Neural cell (in vitro differentiated cells): ENCODE results near the gene CPPED1. TPM values are rescaled to one million over a fixed set of nuclear protein-coding genes. Genes with fewer than 3 reads are reported as not detected.

Experiments
- H2AFZ ChIP-seq: fragments of 200-600, 300-800 bp; sonication (generic), shearing (Covaris generic); 2 replicates; pipeline ENCODE4 v1.6.0; 2014; ENCODE audit warnings: low read depth, mild to moderate bottlenecking, antibody characterized with exemption, low read length, moderate library complexity
- H3F3A ChIP-seq: fragments of 200-600 bp; shearing (Covaris generic); 2 replicates; pipeline ENCODE4 v1.6.1; 2016; ENCODE audit warnings: mild to moderate bottlenecking, moderate library complexity, mixed read lengths, antibody characterized with exemption, low read length; ENCODE audit not compliant: insufficient read depth, poor library complexity, severe bottlenecking
- H3K27ac ChIP-seq: fragments of 200-600, 300-800 bp; sonication (generic), shearing (Covaris generic); 2 replicates; pipeline ENCODE4 v1.5.1; 2014; ENCODE audit warnings: mild to moderate bottlenecking, low read length, moderate library complexity
- H3K27me3 ChIP-seq: fragments of 300-800, 200-600 bp; sonication (generic), shearing (Covaris generic); 2 replicates; pipeline ENCODE4 v1.6.0; 2014; ENCODE audit warnings: mild to moderate bottlenecking, low read depth, low read length, moderate library complexity; ENCODE audit not compliant: insufficient read depth
- H3K36me3 ChIP-seq: fragments of 300-800, 200-600 bp; sonication (generic), shearing (Covaris generic); 2 replicates; pipeline ENCODE4 v1.5.1; 2014; ENCODE audit warnings: mild to moderate bottlenecking, antibody characterized with exemption, low read length, moderate library complexity; ENCODE audit not compliant: insufficient read depth
- H3K4me2 ChIP-seq: fragments of 300-800, 200-600 bp; sonication (generic), shearing (Covaris generic); 2 replicates; pipeline ENCODE4 v1.6.0; 2014; ENCODE audit warnings: mild to moderate bottlenecking, low read length
- H3K4me3 ChIP-seq: fragments of 300-800, 200-600 bp; sonication (generic), shearing (Covaris generic); 2 replicates; pipeline ENCODE4 v1.5.1; 2014; ENCODE audit warnings: mild to moderate bottlenecking, low read length, moderate library complexity
- H3K79me2 ChIP-seq: fragments of 200-600 bp; shearing (Covaris generic); replicated peaks from 2 replicates; pipeline ENCODE4 v1.6.0; 2014; ENCODE audit warnings: mild to moderate bottlenecking, low read length, moderate library complexity; ENCODE audit not compliant: insufficient read depth
- H3K9ac ChIP-seq: fragments of 300-800, 200-600 bp; sonication (generic), shearing (Covaris generic); 2 replicates; pipeline ENCODE4 v1.6.1; 2016; ENCODE audit warnings: mild to moderate bottlenecking, low read length, mixed read lengths
- H3K9me2 ChIP-seq: fragments of 200-600 bp; shearing (Covaris generic); 2 replicates; pipeline ENCODE4 v1.6.1; 2016; ENCODE audit warnings: mild to moderate bottlenecking, low read length, mixed read lengths; ENCODE audit not compliant: insufficient read depth
- H3K9me3 ChIP-seq: fragments of 200-600, 300-800 bp; sonication (generic), shearing (Covaris generic); 2 replicates; pipeline ENCODE4 v1.6.1; 2016; ENCODE audit warnings: mild to moderate bottlenecking, mixed run types, low read length, moderate library complexity, mixed read lengths
- H4K20me1 ChIP-seq: fragments of 200-600 bp; shearing (Covaris generic); 2 replicates; pipeline ENCODE4 v1.6.1; 2016; ENCODE audit warnings: mild to moderate bottlenecking, mixed run types; ENCODE audit not compliant: insufficient read depth
- CTCF ChIP-seq: fragments of 450-650 bp; IDR thresholded peaks from 2 replicates; pipeline ENCODE4 v1.5.1; 2014; ENCODE audit warnings: antibody characterized with exemption, mild to moderate bottlenecking, moderate library complexity; ENCODE audit not compliant: poor library complexity, severe bottlenecking
- EP300 ChIP-seq: fragments of 450-650 bp; conservative IDR thresholded peaks from 2 replicates; pipeline ENCODE4 v1.6.1; 2014; ENCODE audit warnings: antibody characterized with exemption, mild to moderate bottlenecking, moderate library complexity; ENCODE audit not compliant: poor library complexity, severe bottlenecking
- EZH2 ChIP-seq: fragments of 200-600, 300-800 bp; shearing (Covaris generic), sonication (generic); IDR thresholded peaks from 2 replicates; pipeline ENCODE4 v1.6.1; 2014; ENCODE audit warnings: antibody characterized with exemption, low read length, borderline replicate concordance, mild to moderate bottlenecking; ENCODE audit not compliant: insufficient read depth, poor library complexity, severe bottlenecking
- MXI1 ChIP-seq: fragments of 450-650 bp; conservative IDR thresholded peaks from 2 replicates; pipeline ENCODE4 v1.6.1; 2014; ENCODE audit warnings: antibody characterized with exemption, mild to moderate bottlenecking; ENCODE audit not compliant: poor library complexity, severe bottlenecking
- POLR2AphosphoS5 ChIP-seq: IDR thresholded peaks from 2 replicates; pipeline ENCODE4 v1.6.1; 2012
- RAD21 ChIP-seq: fragments of 450-650 bp; conservative IDR thresholded peaks from 2 replicates; pipeline ENCODE4 v1.6.1; 2014; ENCODE audit warnings: antibody characterized with exemption, mild to moderate bottlenecking, moderate library complexity
- REST ChIP-seq: IDR thresholded peaks from 2 replicates; pipeline ENCODE4 v1.6.1; 2012; ENCODE audit warnings: borderline replicate concordance
- SMC3 ChIP-seq: fragments of 450-650 bp; conservative IDR thresholded peaks from 2 replicates; pipeline ENCODE4 v1.6.1; 2014; ENCODE audit warnings: antibody characterized with exemption, mild to moderate bottlenecking, moderate library complexity; ENCODE audit not compliant: poor library complexity
- TAF1 ChIP-seq: IDR thresholded peaks from 2 replicates; pipeline ENCODE4 v1.6.1; 2012; ENCODE audit warnings: low read depth
- polyA plus RNA-seq: library from polyadenylated mRNA; depleted of rRNA; stranded (reverse); fragments of >200 nt; gene quantifications from 2 replicates; pipeline ENCODE4 v1.2.3, GENCODE V29; 2014

Gene CPPED1
- polyA plus RNA-seq, 1 donor from 2014 or later, result 2.5 TPM

DNA sequence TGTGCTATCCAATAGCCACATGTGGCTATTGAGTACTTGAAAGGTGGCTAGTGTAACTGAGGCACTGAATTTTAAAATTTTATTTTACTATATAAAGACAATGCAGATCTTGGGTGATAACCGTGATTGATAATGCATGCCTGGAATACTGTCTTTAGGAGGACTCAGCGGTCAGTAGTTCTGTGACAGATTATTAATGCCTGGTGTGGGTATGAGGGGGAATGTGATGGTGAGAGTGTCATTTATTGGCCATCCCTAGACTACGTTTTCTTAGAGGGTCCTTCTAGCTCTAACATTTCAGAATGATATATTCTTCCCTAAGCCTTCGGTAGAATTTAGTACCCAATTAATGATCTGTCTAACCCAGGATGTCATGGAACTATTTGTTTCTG, 157.6 kb downstream of the CPPED1 start:
- H3K79me2 ChIP-seq, result no peaks in the 10 kb centered on the region
- H3K27me3 ChIP-seq, result no peaks in the 10 kb centered on the region
- H3F3A ChIP-seq, result no peaks in the 10 kb centered on the region
- H3K4me2 ChIP-seq, result no peak overlapping the region
- H3K9ac ChIP-seq, result no peak overlapping the region
- TF ChIP-seq CTCF, result no peak
- TF ChIP-seq EZH2, result no peak
- no peak for TF ChIP-seq EP300
- TF ChIP-seq TAF1, result no peak
- TF ChIP-seq MXI1, result no peak
- no peak overlapping the region for H3K27ac ChIP-seq
- no peaks in the 10 kb centered on the region for H3K9me3 ChIP-seq
- no peaks in the 10 kb centered on the region for H3K9me2 ChIP-seq
- H4K20me1 ChIP-seq, result no peaks in the 10 kb centered on the region
- no peak overlapping the region for H2AFZ ChIP-seq
- no peaks in the 10 kb centered on the region for H3K36me3 ChIP-seq
- H3K4me3 ChIP-seq, result no peak overlapping the region

- H3F3A ChIP-seq, result no peaks in the 10 kb centered on the region
- no peak overlapping the region for H2AFZ ChIP-seq
- H3K9me2 ChIP-seq, result no peaks in the 10 kb centered on the region
- H3K9ac ChIP-seq, result no peak overlapping the region
- no peaks in the 10 kb centered on the region for H3K36me3 ChIP-seq
- TF ChIP-seq CTCF (no peak), TAF1 (no peak), EZH2 (no peak), RAD21 (no peak), SMC3 (no peak), EP300 (no peak), POLR2AphosphoS5 (no peak), MXI1 (no peak), REST (no peak)
- no peak overlapping the region for H3K4me2 ChIP-seq
- no peaks in the 10 kb centered on the region for H3K79me2 ChIP-seq
- no peaks in the 10 kb centered on the region for H4K20me1 ChIP-seq
- no peak overlapping the region for H3K4me3 ChIP-seq
- H3K27me3 ChIP-seq, result no peaks in the 10 kb centered on the region
- no peaks in the 10 kb centered on the region for H3K9me3 ChIP-seq
- H3K27ac ChIP-seq, result no peak overlapping the region
Observed at GRCh38 chr16:12643034-12643455, 160.6 kb downstream of the CPPED1 start.
